Peyer's patch (tissue), 4 donors: ENCODE data around the gene FLT3.

Experiments used
- CTCF ChIP-seq, 6 experiments: fragments of 450-650 bp in 4 of 6; fragments of 200-600 bp in 2 of 6; sonication (generic) in 1 of 6; IDR thresholded peaks; one replicate each; pipeline ENCODE4 v1.5.1; 2017 to 2019; ENCODE audit warnings: antibody characterized with exemption in 6 of 6, mild to moderate bottlenecking in 3 of 6, moderate library complexity in 1 of 6
- POLR2A ChIP-seq, 2 donors: fragments of 450-650 bp; IDR thresholded peaks; one replicate each; pipeline ENCODE4 v1.5.1; 2017; ENCODE audit warnings: antibody characterized with exemption in 2 of 2, mild to moderate bottlenecking in 2 of 2, moderate library complexity in 2 of 2

GRCh38 chr13:27971776-27972477 lies 128.4 kb downstream of the FLT3 start:
- TF ChIP-seq CTCF (IDR thresholded peaks at IDR 0.05) (no peak), POLR2A (IDR thresholded peaks at IDR 0.05) (no peak)
